ENCODE measurements around the gene BEST1.
"Not testable (repeated sequence)": the region's sequence is repeated elsewhere in the genome, so short reads cannot be mapped to it uniquely, and the experiment has no call there.

BEST1 gene

DNA sequence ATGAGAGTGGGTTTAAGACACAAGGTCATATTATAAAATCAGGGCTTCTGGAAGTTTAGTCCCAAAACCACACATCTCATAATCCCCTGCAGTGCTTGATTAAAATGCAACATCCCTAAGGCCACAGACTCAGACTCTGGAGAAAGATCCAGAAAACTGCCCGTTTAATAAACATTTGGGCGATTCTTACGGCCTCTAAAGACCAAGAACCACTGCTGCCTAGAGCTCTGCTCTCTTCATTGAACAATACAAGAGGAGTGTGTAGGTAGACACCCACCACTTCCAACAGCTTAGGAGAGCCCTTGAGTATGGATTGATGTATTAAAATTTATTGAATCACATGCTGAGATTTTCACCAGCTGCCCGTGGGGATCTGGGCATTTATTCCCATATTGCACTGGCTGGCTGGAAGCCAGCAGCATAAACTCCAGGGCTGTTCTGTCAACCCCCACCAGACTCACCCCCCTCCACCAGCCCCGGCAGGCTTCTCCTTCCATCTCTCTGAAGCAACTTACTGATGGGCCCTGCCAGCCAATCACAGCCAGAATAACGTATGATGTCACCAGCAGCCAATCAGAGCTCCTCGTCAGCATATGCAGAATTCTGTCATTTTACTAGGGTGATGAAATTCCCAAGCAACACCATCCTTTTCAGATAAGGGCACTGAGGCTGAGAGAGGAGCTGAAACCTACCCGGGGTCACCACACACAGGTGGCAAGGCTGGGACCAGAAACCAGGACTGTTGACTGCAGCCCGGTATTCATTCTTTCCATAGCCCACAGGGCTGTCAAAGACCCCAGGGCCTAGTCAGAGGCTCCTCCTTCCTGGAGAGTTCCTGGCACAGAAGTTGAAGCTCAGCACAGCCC is 749 bp upstream of the BEST1 start:
- no peak for DNase-seq (ENCODE audit: low spot score)

DNA sequence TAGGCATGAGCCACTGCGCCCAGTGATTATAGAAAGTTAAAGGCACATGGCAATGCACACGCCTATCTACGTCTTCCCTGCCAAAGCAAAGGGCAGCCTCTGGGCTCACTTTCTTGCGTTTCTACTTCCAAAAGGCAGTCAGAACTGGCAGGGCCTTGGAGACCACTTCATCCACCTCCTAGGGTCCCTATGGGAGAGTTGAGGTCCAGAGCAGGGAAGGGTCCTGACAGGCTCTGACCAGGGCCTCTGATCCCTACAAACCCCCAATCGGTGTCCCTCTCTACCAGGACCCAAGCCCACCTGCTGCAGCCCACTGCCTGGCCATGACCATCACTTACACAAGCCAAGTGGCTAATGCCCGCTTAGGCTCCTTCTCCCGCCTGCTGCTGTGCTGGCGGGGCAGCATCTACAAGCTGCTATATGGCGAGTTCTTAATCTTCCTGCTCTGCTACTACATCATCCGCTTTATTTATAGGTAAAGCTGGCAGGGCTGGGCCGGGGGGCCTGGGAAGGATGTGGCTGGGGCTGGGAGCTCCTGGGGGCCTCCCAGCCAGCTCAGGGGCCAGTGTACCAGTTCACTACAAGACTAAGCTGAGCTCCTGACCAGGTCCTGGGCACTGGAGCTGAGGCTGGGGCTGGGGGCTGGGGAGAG is 1.5 kb downstream of the BEST1 start:
- no peak for DNase-seq (ENCODE audit: low spot score)

- no peak for DNase-seq (ENCODE audit: low spot score)
These were observed 2.7 kb downstream of the BEST1 start for GRCh38 chr11:61952882-61953281.

- DNase-seq (ENCODE audit: low spot score), result not testable (repeated sequence)
These were observed 3.5 kb downstream of the BEST1 start for GRCh38 chr11:61953632-61954031.

- DNase-seq (ENCODE audit: low spot score), result no peak
These were observed 4.1 kb downstream of the BEST1 start for GRCh38 chr11:61954106-61954850.

GRCh38 chr11:61954851-61955421 is 4.8 kb downstream of the BEST1 start:
- no peak for DNase-seq (ENCODE audit: low spot score)

GRCh38 chr11:61955422-61956135 is 5.4 kb downstream of the BEST1 start:
- DNase-seq (ENCODE audit: low spot score), result peak; percentile 72

GRCh38 chr11:61956191-61957020 is 6.3 kb downstream of the BEST1 start:
- peak; percentile 63 for DNase-seq (ENCODE audit: low spot score)

DNA sequence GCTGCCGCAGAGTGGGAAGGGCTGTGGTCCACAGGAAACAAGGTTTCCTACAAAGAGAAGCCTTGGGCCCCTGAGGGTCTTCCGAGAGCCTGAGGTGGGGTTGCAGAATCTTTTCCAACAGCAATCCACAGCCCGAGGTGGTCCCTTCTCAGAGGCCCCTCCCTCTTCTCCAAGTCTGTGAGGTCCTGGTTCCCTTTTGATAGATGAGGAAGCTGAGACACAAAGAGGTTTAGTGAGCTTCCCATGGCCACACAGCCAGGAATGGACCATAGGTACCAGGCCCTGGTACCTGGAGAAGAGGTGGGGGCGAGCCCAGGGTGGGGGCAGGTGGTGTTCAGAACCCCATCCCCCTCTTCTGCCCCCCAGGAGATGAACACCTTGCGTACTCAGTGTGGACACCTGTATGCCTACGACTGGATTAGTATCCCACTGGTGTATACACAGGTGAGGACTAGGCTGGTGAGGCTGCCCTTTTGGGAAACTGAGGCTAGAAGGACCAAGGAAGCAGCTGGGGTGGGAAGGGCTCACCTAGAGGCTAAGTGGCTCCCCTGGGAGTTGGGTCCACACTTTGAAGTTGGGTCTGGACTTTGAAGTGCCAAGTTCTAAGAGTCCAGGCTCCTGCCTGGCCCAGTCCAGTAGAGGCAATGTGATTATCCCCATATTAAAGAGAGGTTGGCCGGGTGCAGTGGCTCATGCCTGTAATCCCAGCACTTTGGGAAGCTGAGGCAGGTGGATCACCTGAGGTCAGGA is 7.0 kb downstream of the BEST1 start:
- DNase-seq (ENCODE audit: low spot score), result peak; percentile 23

DNA sequence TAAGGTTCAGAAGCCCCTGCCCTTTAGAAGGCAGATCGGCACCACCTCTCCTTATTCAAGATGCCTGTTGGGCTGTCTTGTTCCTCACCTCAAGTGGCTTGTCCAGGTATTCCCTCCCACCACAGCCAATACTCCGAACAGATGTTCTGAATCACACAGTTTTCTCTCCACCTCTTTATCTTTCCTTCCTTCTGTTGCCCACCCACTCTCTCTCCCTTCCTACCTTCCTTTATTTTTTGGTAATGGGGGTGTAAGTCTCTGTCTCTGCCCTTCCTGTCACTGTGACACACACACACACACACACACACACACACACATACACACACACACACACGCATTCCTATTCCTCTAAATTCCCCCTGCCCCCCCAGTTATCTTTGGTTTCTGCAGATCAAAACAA is 8.4 kb downstream of the BEST1 start:
- no peak for DNase-seq (ENCODE audit: low spot score)

DNA sequence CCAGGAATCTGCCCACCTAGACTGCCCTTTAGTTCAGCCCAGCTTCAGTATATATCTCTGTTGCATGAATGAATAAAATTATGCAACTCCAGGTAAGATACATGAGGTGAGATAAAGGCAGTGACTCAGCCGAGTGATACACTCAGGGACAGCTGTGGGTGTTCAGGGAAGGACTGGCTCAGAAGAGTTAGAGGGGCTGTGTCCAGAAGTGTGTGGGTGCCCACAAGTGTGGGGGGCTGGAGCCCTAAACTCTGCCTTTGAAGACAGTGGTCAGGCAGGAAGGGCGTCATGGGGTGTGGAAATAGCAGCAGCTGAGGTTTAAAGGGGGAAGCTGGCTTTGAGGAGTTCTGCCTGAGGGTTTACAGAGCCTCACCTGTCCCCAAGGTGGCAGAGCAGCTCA is 9.0 kb downstream of the BEST1 start:
- DNase-seq (ENCODE audit: low spot score), result peak; percentile 53

- peak; percentile 20 for DNase-seq (ENCODE audit: low spot score)
These were observed 9.5 kb downstream of the BEST1 start for GRCh38 chr11:61959678-61960077.

DNA sequence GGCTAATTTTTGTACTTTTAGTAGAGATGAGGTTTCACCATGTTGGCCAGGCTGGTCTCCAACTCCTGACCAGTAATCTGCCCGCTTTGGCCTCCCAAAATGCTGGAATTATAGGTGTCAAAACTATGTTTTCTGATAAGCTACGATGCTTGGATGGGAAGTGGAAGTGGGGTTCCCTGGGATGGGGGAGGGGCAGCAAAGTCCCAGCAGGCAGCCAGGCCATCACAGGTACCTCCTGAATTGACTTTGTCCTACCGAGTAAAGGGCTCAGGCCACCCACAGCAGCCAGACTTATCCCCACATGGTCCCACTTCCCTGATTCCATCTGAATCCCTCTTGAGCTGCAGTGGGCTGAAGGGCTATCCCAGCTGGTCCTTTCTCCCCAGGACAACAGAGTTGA is 10.4 kb downstream of the BEST1 start:
- peak; percentile 12 for DNase-seq (ENCODE audit: low spot score)

GRCh38 chr11:61961570-61962212 is 11.5 kb downstream of the BEST1 start:
- peak; percentile 49 for DNase-seq (ENCODE audit: low spot score)

- peak; percentile 15 for DNase-seq (ENCODE audit: low spot score)
These were observed 12.3 kb downstream of the BEST1 start for GRCh38 chr11:61962213-61963015.

DNA sequence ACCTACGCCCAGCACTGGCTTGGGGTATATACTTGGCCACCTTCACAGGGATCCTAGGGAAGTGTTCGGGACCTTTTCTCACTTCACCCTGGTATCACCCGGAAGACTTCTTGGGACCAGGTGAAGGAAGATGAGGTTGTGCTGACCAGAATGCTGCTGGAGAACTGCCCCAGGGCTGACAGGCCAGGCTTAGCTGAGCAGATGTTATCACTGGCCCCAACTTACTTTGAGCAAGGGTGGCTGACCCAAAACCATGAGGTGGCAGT is 12.8 kb downstream of the BEST1 start:
- DNase-seq (ENCODE audit: low spot score), result peak; percentile 51

DNA sequence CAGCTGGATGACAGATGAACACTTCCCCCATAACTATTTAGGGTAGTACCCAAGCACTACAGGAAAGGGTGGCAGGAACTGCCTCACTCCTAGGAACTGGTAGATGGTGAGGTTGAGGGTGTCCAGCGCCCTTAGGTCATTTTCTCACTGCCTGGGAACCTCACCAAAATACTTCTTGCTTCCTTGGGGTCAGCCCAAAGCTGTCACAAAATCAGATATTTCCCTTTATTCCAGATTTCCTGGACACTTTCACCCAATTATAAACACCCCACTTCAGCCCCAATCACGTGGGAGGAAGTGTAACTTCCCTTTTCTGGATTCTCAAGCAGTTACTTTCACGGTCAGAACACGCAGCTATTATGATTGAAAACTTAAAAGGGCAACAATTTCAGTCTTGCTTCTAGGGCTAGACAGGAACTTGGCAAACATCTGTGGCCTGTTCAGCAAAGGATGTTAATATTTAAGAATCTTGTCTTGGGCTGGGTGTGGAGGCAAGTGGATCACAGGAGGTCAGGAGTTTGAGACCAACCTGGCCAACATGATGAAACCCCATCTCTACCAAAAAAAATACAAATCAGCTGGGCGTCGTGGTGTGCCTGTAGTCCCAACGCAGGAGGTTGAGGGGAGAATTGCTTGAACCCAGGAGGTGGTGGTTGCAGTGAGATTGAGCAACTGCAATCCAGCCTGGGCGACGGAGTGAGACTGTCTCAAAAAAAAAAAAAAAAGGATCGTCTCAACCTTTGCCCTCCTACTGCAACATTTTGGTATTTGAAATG is 13.3 kb downstream of the BEST1 start:
- DNase-seq (ENCODE audit: low spot score), result peak; percentile 36

DNA sequence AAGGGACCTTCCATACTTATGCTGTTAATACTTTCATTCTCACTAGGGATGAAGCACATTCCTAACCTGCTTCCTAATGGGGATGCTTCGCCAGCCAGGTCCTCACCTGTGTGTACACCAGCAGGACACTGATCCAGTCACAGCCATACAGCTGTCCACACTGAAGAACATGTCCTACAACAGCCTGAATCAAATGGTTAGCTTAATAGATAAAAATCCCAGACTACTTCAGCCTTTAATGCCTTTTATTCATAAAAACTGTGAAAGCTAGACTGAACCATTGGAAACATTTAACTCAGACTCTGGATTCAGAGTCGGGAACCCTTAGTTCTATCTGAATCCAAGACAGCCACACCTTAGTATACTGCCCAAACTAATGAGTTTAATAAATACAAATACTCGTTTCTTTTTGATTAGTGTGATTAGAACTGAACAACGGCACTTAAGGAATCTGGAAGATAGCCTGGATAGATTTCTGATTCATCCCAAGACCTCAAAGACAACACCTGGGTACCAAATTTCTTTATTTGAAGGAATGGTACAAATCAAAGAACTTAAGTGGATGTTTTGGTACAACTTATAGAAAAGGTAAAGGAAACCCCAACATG is 14.0 kb downstream of the BEST1 start:
- no peak for DNase-seq (ENCODE audit: low spot score)

All from left forelimb (tissue), 1 donor.